NCI-H1105 (cell line): ENCODE results near the gene ZNF829.

ENCODE experiments used
- DNase-seq: peaks from one replicate; lab custom pipeline; 2025; lab: John Stamatoyannopoulos, UW

Gene ZNF829

DNA sequence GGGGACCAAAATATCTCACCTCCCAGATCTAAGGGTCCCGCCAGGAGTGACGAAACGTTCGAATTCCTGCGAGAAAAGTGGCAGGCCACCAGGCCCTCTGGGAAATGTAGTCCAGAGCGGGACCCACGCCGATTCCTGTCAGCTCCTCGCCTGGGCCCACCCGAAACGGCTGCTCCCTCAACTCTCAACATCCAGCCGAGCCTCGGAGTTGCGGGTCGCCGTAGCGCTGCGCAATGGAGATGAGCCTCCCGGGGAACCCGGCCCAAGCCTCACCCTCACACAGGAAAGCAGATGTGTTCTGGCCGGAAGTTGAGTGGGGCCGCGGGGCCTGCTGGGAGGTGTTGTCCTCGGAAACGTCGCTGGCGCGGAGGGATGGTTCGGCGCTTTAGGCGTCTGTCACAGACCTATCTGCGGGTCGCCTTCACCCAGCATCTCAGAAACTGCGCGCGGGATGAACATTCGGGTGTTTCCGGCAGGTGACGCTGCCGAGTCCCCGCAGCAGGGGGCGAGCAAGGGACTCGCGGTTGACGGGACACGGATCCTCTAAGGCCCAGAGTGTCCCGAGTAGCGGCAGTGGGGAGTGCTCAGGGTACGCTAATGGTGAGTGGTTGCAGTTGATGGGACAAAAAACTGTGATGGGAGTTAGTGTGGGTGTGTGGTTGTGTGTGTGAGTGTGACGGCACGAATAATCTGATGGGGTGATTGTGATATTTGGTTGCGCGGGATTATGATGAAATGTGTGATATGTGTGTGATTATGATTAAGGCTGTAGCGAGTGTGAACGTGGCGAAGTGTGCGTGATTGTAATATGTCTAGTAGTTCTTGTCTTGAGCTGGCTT is at the start of gene ZNF829, which contains the start of gene ZNF568:
TSS of gene ZNF829 (minus strand) at position 300 of the 839 bp plus-strand sequence. CDS start 1,124 bp downstream, outside the sequence.
TSS of gene ZNF568 (plus strand) at position 341 of the 839 bp plus-strand sequence. CDS start 6,439 bp downstream, outside the sequence.
- peak; percentile 89 for DNase-seq

DNA sequence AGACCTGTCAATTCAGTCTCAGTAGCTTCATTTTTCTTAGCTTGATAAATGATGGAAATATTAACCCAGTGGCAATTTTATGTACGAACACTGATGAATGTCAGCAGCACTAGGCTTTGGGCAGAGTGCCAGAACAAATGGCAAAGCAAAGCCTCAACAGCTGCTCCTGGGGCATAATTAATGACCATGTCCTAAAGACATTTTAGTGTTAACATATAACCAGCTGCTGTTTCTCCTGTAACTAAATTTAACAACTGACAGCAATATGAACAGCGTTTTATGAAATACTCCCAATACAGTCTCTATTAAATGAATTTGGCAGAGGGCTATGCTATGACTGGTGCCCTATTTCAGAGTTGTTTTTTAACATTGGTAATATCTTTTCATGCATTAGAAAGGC is 47.2 kb upstream of the ZNF829 start:
- DNase-seq = peak; percentile 94

DNA sequence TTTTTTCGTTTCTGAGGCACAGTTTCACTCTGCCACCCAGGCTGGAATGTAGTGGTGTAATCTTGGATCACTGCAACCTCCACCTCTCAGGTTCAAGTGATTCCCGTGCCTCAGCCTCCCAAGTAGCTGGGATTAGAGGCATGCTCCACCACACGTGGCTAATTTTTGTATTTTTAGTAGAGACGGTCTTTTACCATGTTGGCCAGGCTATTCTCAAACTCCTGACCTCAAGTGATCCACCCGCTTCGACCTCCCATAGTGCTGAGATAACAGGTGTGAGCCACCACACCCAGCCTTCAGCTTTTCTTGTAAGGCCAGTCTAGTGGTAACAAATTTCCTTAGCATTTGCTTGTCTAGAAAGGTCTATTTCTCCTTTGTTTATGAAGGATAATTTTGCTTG is 46.3 kb upstream of the ZNF829 start:
- DNase-seq = no peak

DNA sequence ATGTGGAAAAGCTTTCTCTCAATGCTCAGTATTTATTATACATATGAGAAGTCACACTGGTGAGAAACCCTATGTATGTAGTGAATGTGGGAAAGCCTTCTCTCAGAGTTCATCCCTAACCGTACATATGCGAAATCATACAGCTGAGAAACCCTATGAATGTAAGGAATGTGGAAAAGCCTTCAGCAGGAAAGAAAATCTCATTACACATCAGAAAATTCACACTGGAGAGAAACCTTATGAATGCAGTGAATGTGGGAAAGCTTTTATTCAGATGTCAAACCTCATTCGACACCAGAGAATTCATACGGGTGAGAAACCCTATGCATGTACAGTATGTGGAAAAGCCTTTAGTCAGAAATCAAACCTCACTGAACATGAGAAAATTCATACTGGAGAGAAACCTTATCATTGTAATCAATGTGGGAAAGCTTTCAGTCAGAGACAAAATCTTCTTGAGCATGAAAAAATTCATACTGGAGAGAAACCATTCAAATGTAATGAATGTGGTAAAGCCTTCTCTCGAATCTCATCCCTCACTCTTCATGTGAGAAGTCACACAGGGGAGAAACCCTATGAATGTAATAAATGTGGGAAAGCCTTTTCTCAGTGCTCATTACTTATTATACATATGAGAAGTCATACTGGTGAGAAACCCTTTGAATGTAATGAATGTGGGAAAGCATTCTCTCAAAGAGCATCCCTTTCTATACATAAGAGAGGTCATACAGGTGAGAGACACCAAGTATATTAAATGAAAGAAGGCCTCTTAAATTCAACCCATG is 34.4 kb upstream of the ZNF829 start:
- DNase-seq = no peak

GRCh38 chr19:36939153-36939552 is 23.1 kb upstream of the ZNF829 start:
- DNase-seq = peak; percentile 1

DNA sequence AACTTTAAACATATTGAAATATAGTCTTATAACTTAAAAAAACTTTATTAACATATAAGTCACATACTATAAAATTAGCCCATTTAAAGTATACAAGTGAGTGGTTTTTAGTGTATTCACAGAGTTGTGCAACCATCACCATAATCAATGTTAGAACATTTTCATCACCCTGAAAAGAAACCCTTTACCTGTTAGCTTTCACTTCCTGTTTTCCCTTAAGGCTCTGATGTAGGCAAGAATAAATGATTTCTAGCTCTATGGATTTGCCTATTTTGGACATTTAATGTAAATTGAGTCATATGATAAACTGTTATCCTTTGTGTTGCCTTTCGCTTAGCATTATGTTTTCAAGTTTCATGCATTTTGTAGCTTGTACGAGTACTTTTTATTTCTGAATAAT is 15.6 kb upstream of the ZNF829 start:
- DNase-seq = no peak

DNA sequence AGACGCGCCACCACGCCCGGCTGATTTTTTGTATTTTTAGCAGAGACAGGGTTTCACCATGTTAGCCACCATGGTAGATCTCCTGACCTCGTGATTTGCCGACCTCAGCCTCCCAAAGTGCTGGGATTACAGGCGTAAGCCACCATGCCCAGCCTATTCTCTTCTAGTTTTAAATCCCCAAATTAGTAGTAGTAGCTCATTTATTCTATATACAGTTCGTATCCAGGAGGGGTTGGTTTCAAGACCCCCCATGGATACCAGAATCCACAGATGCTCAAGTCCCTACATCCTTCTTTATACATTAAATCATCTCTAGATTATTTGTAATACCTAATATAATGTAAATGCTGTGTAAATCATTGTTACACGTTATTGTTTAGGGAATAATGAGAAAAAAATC is 2.0 kb upstream of the ZNF829 start:
- no peak for DNase-seq

DNA sequence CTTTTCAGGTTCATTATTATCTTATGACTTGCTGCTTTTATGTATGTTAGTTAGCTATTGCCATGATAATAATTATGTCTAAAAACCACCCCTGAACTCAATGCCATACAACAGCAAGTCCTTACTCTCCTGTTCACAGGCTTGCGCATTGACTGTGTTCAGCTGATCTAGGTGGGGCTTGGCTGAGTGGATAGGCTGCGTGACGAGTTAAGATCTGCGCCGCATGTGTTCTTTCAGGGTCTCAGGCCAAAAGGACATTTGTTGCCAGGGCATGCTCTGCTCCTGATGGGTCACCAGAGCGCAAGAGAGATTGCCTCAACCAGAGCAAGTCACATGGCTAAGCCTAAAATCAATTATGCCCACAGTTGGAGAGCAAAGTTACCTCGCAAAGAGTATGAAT is 900 bp upstream of the ZNF829 start:
- DNase-seq = no peak

DNA sequence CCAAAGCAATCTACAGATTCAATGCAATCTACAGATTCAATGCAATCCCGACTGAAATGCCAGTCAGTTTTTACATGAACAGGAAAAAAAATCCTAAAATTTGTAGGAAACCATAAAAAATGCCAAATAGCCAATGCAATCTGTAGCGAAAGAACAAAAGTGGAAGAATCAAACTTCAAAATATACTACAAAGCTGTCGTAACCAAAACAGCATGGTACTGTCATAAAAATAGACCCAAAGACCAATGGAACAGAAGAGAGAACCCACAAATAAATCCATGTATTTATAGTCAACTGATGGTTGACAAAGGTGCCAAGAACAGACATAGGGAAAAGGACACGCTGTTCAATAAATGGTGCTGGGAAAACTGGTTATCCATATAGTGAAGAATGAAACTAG is 17.7 kb downstream of the ZNF829 start:
- no peak for DNase-seq

- no peak for DNase-seq
Measured at GRCh38 chr19:36894849-36895383, 21.2 kb downstream of the ZNF829 start.

GRCh38 chr19:36891768-36892357 is 24.2 kb downstream of the ZNF829 start:
- no peak for DNase-seq

DNA sequence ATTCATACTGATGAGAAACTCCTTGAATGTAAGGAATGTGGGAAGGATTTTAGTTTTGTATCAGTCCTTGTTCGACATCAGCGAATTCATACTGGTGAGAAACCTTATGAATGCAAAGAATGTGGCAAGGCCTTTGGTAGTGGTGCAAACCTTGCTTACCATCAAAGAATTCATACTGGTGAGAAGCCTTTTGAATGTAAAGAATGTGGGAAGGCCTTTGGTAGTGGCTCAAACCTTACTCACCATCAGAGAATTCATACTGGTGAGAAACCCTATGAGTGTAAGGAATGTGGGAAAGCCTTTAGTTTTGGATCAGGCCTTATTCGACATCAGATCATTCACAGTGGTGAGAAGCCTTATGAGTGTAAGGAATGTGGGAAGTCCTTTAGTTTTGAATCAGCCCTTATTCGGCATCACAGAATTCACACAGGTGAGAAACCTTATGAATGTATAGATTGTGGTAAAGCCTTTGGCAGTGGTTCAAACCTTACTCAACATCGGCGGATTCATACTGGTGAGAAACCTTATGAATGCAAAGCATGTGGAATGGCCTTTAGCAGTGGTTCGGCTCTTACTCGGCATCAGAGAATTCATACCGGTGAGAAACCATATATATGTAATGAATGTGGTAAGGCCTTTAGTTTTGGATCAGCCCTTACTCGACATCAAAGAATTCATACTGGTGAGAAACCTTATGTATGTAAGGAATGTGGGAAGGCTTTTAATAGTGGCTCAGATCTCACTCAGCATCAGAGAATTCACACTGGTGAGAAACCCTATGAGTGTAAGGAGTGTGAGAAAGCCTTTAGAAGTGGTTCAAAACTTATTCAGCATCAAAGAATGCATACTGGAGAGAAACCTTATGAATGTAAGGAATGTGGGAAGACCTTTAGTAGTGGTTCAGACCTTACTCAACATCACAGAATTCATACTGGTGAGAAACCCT is 38.8 kb downstream of the ZNF829 start:
- DNase-seq = no peak

DNA sequence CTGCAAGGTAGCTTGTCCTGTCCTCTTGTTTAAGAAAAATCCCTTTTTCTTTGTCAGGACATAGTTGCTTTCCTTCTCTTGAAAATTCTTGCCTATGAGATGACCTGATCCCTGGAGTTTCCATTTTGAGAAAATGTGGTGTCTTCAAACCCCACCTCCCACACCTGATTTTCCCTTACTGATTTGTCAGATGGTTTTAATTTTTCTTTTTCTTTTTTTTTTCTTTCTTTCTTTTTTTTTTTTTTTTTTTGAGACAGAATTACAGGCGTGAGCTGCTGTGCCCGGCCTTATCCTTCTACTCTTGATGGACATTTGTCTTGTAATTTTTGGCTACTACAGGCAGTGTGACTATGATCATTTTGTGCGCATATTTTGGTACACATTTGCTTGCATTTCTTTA is 64.2 kb downstream of the ZNF829 start:
- DNase-seq = no peak

DNA sequence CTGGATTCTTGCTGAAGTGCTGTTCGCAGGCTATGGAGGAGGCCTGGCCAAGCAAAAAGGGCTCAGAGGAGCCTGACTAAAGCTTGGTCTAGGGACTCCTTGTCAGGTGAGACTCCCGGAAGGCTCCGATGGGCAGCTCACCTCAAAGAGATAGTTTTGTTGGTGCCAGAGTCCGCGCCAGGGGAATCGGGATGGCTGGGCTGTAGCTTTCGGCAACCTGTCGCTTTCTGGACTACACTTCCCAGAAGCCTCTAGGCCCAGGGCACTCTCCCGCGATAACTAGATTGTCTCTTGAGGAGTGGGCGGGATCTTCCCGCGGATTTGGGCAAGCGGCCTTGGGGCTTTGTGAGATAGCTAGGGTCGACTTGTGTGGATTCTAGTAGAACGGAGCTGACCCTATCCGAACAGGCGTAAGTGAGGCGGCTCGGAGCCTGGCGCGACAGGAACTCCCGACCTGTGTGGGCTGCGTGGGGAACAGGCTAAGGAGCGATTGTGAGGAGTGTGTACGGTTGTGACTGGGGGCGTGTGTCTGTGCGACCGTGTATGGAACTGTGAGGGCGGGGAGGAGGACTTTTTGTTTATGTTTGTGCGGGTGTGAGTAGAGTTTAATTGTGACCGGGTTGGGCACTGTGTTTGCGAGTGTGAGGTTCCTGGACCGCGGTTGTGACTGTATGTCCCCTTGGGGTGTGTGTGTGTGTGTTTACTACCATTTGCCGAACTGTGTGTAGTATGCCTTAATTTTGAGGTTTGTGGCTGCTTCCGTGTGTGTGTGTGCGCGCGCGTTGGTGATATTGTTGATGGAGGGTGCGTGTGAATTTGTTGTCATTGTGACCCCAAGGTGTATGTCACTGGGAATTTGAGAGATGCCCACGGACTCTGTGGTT is 65.3 kb downstream of the ZNF829 start, which contains the start of gene ZNF345:
TSS of gene ZNF345 (plus strand) at position 318 of the 884 bp plus-strand sequence. CDS start 25,955 bp downstream, outside the sequence.
- peak; percentile 95 for DNase-seq

DNA sequence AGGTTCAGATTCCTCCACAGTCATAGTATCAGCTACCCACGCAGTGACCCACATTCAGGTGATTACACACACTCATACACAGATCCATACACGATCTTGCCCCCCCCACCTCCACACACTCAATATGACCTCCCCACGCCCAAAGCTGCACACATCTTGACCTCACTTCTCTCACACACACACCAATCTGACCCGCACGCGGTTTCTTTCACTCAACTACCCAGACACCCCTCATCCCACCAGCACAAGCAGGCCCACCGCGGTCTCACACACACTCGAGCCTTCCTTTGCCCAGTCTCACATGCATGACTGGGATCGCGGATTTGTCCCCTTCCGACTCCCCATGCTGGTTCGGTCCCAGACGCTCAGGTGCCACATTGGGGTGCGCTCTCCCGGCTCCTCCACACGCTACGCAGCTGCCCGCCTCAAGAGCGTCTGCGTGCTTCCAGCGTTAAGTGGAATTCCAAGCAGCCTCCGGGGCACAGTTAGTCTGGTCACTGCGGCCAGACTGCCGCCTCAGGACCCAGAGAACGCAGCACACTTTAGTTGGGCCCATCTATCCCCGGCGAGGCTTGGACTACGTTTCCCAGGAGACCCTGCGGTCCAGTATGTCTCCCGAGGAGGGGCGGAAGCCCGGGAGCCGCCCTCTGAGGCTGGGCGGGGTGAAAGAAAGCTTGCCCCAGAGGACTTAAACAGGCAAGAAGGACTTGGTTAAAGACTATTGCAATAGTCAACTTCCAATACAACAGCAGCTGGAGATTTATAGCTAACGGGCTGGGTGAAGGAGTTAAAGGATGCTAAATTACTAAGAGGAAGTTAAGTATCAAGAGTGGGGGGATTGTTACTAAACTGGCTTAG is 66.2 kb downstream of the ZNF829 start:
- DNase-seq = peak; percentile 74

DNA sequence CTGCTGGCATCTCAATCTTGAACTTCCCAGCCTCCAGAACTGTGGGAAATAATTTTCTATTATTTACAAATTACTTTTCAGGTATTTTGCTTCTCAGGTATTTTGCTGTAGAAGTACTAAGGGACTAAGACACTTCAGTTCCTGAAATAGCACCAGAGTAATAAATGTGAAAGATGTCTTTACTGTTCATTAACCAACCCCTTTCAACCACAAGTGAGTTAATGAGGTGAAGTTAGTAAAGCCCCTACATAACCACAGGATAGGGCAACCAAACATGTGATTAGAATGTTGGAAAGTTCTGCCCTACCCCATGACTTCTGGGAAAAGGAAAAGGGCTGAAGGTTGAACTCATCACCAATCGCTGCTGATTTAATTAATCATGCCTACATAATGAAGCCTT is 68.1 kb downstream of the ZNF829 start:
- DNase-seq = no peak

DNA sequence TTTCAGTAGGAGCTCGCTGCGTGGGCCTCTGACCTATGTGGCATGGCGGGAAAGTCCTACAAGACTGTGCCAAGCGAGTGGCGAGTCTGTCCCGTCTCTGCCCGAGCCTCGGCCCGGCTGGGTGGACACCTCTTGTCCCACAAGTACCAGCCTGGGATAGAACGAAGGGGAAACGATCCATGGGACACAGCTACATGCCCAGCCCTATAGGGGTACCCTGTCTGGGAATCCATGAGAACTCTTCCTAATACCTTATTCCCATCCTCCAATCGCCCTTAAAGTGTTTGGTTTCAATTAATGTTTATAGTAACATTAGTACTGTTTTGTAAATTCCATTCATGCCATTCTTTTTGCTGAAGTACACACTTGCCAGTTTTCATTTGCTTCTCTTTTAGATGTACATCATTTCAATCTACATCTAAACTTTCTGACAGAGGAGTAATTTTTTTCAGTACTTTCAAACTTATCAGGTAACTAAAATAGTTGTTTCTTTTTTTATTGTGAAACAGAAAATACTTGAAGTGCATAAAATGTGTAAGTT is 77.2 kb downstream of the ZNF829 start:
- DNase-seq = no peak
